Mesodermal cell (in vitro differentiated cells): ENCODE results near the gene RELB.

Experiments used
- H3K27ac ChIP-seq: 2 replicates; pipeline ENCODE4 v1.7.0; 2013; ENCODE audit warnings: mild to moderate bottlenecking, low read depth, low read length, moderate library complexity; ENCODE audit not compliant: severe bottlenecking
- H3K36me3 ChIP-seq: 2 replicates; pipeline ENCODE4 v1.7.1; 2013; ENCODE audit warnings: mild to moderate bottlenecking, low read length, moderate library complexity; ENCODE audit not compliant: control insufficient read depth, insufficient read depth
- H3K4me1 ChIP-seq: one replicate; pipeline ENCODE4 v1.7.1; 2013; ENCODE audit warnings: mild to moderate bottlenecking, low read length; ENCODE audit not compliant: insufficient read depth, control insufficient read depth, poor library complexity, severe bottlenecking
- H3K4me3 ChIP-seq: 2 replicates; pipeline ENCODE4 v1.7.0; 2013; ENCODE audit warnings: low read length, control low read depth, mild to moderate bottlenecking; ENCODE audit not compliant: insufficient read depth, poor library complexity, severe bottlenecking; ENCODE audit errors: extremely low read depth
- H3K9me3 ChIP-seq: 2 replicates; pipeline ENCODE4 v1.7.1; 2013; ENCODE audit warnings: mild to moderate bottlenecking, low read length, moderate library complexity; ENCODE audit not compliant: control insufficient read depth
- WGBS, 2 experiments: methylation state at CpG; one replicate each; pipeline ENCODE4 v1.1.5; 2013; ENCODE audit warnings: missing lambda C conversion rate in 2 of 2; ENCODE audit not compliant: insufficient coverage in 2 of 2; 5-methylcytosine and 5-hydroxymethylcytosine counted together

The RELB gene

GRCh38 chr19:45061965-45062364 is 60.7 kb downstream of the RELB start:
- Histone ChIP-seq H3K36me3 (peaks cover 84% of the 10 kb centered on the region), H3K9me3 (no peaks in the 10 kb centered on the region), H3K4me3 (no peak overlapping the region), H3K27ac (no peak overlapping the region), H3K4me1 (peaks cover 2% of the 10 kb centered on the region)
- WGBS, 2 experiments = 94 to 100% methylated on average over 4 of the region's 4 CpGs

GRCh38 chr19:45063851-45064801 is 62.9 kb downstream of the RELB start:
- H3K36me3 ChIP-seq = peaks cover 88% of the 10 kb centered on the region
- 97 to 98% methylated on average over 76 to 79 of the region's 85 CpGs for WGBS, 2 experiments
- H3K9me3 ChIP-seq = no peaks in the 10 kb centered on the region
- H3K27ac ChIP-seq = no peak overlapping the region
- peaks cover 2% of the 10 kb centered on the region for H3K4me1 ChIP-seq
- no peak overlapping the region for H3K4me3 ChIP-seq

GRCh38 chr19:45066921-45067661 is 65.8 kb downstream of the RELB start:
- WGBS, 2 experiments = 93 to 95% methylated on average over 30 to 38 of the region's 38 CpGs
- peaks cover 87% of the 10 kb centered on the region for H3K36me3 ChIP-seq

GRCh38 chr19:45068041-45068440 is 66.8 kb downstream of the RELB start:
- Histone ChIP-seq H3K36me3 (peaks cover 77% of the 10 kb centered on the region), H3K27ac (no peak overlapping the region), H3K4me3 (no peak overlapping the region), H3K9me3 (no peaks in the 10 kb centered on the region), H3K4me1 (no peaks in the 10 kb centered on the region)
- WGBS, 2 experiments = 77 to 100% methylated on average over 4 to 5 of the region's 10 CpGs

More at GRCh38 chr19:45066921-45067661, 65.8 kb downstream of the RELB start:
- H3K4me1 ChIP-seq = no peaks in the 10 kb centered on the region
- no peak overlapping the region for H3K4me3 ChIP-seq
- H3K9me3 ChIP-seq = no peaks in the 10 kb centered on the region
- no peak overlapping the region for H3K27ac ChIP-seq

GRCh38 chr19:45069056-45069455 is 67.8 kb downstream of the RELB start:
- Histone ChIP-seq H3K9me3 (no peaks in the 10 kb centered on the region), H3K36me3 (peaks cover 67% of the 10 kb centered on the region), H3K4me3 (no peak overlapping the region), H3K27ac (no peak overlapping the region), H3K4me1 (no peaks in the 10 kb centered on the region)
- WGBS, 2 experiments = 75 to 80% methylated on average over 7 to 11 of the region's 13 CpGs

- no peaks in the 10 kb centered on the region for H3K4me1 ChIP-seq
- H3K4me3 ChIP-seq = no peak overlapping the region
- H3K9me3 ChIP-seq = no peaks in the 10 kb centered on the region
- H3K27ac ChIP-seq = no peak overlapping the region
- H3K36me3 ChIP-seq = peaks cover 57% of the 10 kb centered on the region
- WGBS, 2 experiments = 98 to 100% methylated on average over 5 of the region's 6 CpGs
Measured at GRCh38 chr19:45070214-45070613, 69.0 kb downstream of the RELB start.

- Histone ChIP-seq H3K4me1 (no peaks in the 10 kb centered on the region), H3K9me3 (no peaks in the 10 kb centered on the region), H3K27ac (no peak overlapping the region), H3K36me3 (peaks cover 49% of the 10 kb centered on the region), H3K4me3 (no peak overlapping the region)
- WGBS, 2 experiments = 94 to 96% methylated on average over 12 to 17 of the region's 19 CpGs
Measured at GRCh38 chr19:45070861-45071544, 69.7 kb downstream of the RELB start.

GRCh38 chr19:45071545-45071938 is 70.3 kb downstream of the RELB start:
- H3K4me3 ChIP-seq = no peak overlapping the region
- H3K36me3 ChIP-seq = peaks cover 46% of the 10 kb centered on the region
- H3K9me3 ChIP-seq = no peaks in the 10 kb centered on the region
- H3K4me1 ChIP-seq = peaks cover 2% of the 10 kb centered on the region
- no peak overlapping the region for H3K27ac ChIP-seq
- WGBS, 2 experiments = 94 to 97% methylated on average over 25 of the region's 25 CpGs

GRCh38 chr19:45071969-45072790 is 70.9 kb downstream of the RELB start:
- H3K36me3 ChIP-seq = peaks cover 40% of the 10 kb centered on the region
- 93 to 96% methylated on average over 12 to 30 of the region's 34 CpGs for WGBS, 2 experiments
- no peak overlapping the region for H3K27ac ChIP-seq
- H3K9me3 ChIP-seq = no peaks in the 10 kb centered on the region
- peaks cover 5% of the 10 kb centered on the region for H3K4me1 ChIP-seq
- H3K4me3 ChIP-seq = no peak overlapping the region
